Breast epithelium (tissue), 4 donors: ENCODE data around the gene DCDC2B. TPM values are rescaled to one million over a fixed set of nuclear protein-coding genes. Genes with fewer than 3 reads are reported as not detected.
A peak's percentile ranks its signal among the peaks of the same experiment; 100 is the strongest.

Source experiments
- DNase-seq, 2 donors: peaks; one replicate each; pipeline ENCODE4 v3.0.0-alpha.2; 2019; ENCODE audit warnings: low spot score in 2 of 2
- H3K27ac ChIP-seq, 2 donors: fragments of 200-600 bp; sonication (generic) in 1 of 2; one replicate each; pipeline ENCODE4 v1.5.1; 2016 to 2019; ENCODE audit warnings: mild to moderate bottlenecking in 1 of 2
- H3K27me3 ChIP-seq, 2 donors: fragments of 200-600 bp; sonication (generic) in 1 of 2; one replicate each; pipeline versions ENCODE4 v1.5.1 to v1.6.0; 2017 to 2019; ENCODE audit warnings: control low read depth in 1 of 2, mild to moderate bottlenecking in 1 of 2
- H3K36me3 ChIP-seq: fragments of 200-600 bp; one replicate; pipeline ENCODE4 v1.5.1; 2019
- H3K4me1 ChIP-seq, 2 donors: fragments of 200-600 bp; sonication (generic); one replicate each; pipeline ENCODE4 v1.5.1; 2016 to 2019; ENCODE audit warnings: control low read depth in 1 of 2
- H3K4me3 ChIP-seq, 3 donors: fragments of 200-600 bp; sonication (generic); 1 replicate in 2 of 3; 2 replicates in 1 of 3; pipeline ENCODE4 v1.5.1; 2016 to 2019; ENCODE audit warnings: mild to moderate bottlenecking in 3 of 3, moderate library complexity in 2 of 3
- H3K9me3 ChIP-seq, 2 donors: fragments of 200-600 bp; sonication (generic) in 1 of 2; one replicate each; pipeline ENCODE4 v1.5.1; 2016 to 2019; ENCODE audit warnings: control low read depth in 1 of 2
- POLR2A ChIP-seq: fragments of 450-650 bp; IDR thresholded peaks from one replicate; pipeline ENCODE4 v1.6.1; 2016; ENCODE audit warnings: antibody characterized with exemption, mild to moderate bottlenecking, moderate library complexity
- POLR2AphosphoS5 ChIP-seq, 3 donors: sonication (generic); formaldehyde crosslinking; IDR thresholded peaks; one replicate each; pipeline ENCODE4 v1.6.1; 2017; ENCODE audit warnings: antibody characterized with exemption in 3 of 3
- intact Hi-C: fragments of 100-400 bp; cut with DNase I; formaldehyde crosslinking; loops from one replicate; pipeline ENCODE4 v1.15.1; 2023; ENCODE audit warnings: low total_unique reads
- total RNA-seq, 3 donors: library from RNA; depleted of rRNA; stranded (reverse); fragments of >200 nt; gene quantifications; one replicate each; pipeline ENCODE4 v1.1.0, GENCODE V29; 2016
- TF ChIP-seq, protein P1 (sequence below), 3 donors: fragments of 450-650 bp; IDR thresholded peaks; one replicate each; pipeline ENCODE4 v1.5.1; 2016 to 2017; ENCODE audit warnings: antibody characterized with exemption in 3 of 3, mild to moderate bottlenecking in 3 of 3, moderate library complexity in 3 of 3

The DCDC2B gene
- total RNA-seq, 3 donors from 2014 or later, result 0.33 TPM; not detected in 2

DNA sequence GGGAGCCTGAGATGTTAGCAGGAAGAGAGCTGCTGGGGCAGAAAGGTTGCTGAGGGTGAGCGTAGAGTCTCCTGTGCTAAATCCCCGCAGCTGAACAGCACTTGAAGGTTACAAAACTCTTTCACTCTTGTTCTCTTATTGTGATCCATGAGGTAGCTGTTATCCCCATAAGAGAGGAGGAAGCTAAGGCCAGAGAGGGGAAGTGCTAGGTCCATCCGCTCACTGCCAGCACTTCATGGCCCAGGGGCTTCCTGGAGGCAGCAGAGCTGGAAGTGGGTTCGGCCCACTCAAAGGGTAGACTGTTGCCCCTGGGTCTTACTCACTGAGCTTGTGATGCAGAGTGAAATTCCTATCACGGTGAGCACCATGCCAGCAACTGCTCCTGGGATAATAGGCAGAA lies 7.7 kb downstream of the DCDC2B start:
- Histone ChIP-seq H3K27me3 (no peaks in the 10 kb centered on the region), H3K4me1 (no peaks in the 10 kb centered on the region), H3K27ac (no peak overlapping the region), H3K9me3 (no peaks in the 10 kb centered on the region), H3K4me3 (no peak overlapping the region), H3K36me3 (no peaks in the 10 kb centered on the region)
- TF ChIP-seq POLR2A (no peak), POLR2AphosphoS5 (IDR thresholded peaks at IDR 0.05) (no peak)
- DNase-seq, result no peak
- intact Hi-C loops, result no loop called here

DNA sequence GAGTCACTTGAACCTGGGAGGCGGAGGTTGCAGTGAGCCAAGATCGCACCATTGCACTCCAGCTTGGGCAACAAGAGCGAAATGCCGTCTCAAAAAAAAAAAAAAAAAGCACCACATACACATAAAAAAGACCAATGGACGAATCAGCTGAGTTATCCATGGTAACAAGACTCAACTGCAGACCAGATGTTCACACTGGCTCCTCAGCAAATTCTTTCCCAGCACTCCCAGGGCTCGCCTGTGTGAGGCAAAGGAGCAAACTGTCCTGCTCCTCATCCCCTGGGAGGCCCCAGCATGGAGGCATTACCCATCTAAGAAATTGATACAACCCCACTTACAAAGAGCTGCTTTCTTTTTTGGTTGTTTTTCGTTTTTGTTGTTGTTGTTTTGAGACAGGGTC lies 10.1 kb downstream of the DCDC2B start:
- Histone ChIP-seq H3K36me3 (no peaks in the 10 kb centered on the region), H3K4me1 (peaks cover 10% of the 10 kb centered on the region in 2 donors), H3K27ac (no peak overlapping the region), H3K9me3 (no peaks in the 10 kb centered on the region), H3K4me3 (no peak overlapping the region), H3K27me3 (no peaks in the 10 kb centered on the region)
- intact Hi-C loops, result no loop called here
- TF ChIP-seq, protein P1, sequence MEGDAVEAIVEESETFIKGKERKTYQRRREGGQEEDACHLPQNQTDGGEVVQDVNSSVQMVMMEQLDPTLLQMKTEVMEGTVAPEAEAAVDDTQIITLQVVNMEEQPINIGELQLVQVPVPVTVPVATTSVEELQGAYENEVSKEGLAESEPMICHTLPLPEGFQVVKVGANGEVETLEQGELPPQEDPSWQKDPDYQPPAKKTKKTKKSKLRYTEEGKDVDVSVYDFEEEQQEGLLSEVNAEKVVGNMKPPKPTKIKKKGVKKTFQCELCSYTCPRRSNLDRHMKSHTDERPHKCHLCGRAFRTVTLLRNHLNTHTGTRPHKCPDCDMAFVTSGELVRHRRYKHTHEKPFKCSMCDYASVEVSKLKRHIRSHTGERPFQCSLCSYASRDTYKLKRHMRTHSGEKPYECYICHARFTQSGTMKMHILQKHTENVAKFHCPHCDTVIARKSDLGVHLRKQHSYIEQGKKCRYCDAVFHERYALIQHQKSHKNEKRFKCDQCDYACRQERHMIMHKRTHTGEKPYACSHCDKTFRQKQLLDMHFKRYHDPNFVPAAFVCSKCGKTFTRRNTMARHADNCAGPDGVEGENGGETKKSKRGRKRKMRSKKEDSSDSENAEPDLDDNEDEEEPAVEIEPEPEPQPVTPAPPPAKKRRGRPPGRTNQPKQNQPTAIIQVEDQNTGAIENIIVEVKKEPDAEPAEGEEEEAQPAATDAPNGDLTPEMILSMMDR (IDR thresholded peaks at IDR 0.05), result no peak
- DNase-seq, result no peak

DNA sequence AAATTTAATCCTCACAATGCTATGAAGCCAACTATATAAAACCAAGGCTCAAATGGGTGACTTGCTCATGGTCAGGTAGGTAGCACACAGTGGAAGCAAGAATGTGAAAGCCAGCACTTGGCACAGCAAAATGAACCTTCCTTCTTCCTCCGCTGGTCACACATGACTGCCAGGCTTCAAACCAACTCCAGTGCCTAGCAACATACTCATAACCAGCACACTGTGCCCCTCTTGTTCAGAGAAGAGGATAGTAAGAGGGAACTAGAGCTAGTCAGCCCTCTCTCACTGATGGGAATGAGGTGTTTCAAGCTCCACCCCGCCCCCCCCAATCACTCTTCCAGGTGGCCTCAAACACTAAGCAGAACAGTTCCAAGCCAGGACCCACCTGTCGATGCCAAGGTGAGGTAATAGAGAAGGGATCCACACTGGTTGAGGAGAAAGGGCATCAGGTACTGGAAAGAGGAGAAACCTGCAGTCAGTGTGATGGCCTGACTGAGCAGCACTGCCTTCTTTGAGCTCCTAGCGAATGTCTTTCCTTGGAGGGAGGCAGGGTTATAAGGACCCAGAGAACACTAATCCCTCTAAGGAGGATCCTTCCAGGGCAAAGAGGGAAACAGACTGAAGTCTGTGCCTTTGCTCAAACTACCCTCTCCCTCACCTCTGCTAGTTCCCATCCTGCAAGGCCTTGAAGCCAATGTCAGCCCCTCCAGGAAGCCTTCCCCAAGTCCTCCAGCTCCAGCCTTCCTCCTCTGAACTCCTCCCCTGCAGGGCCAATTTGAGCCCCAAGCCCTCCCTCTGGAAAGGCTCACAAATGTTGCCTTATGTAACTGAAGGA lies 12.1 kb downstream of the DCDC2B start:
- Histone ChIP-seq H3K27me3 (no peaks in the 10 kb centered on the region), H3K9me3 (no peaks in the 10 kb centered on the region), H3K4me1 (peaks cover 10% of the 10 kb centered on the region in 2 donors), H3K4me3 (peak overlapping the region; percentile 66 to 92 (median 85)), H3K36me3 (no peaks in the 10 kb centered on the region), H3K27ac (peak overlapping the region in 1 of 2 donors; percentile 97)
- TF ChIP-seq POLR2A, result no peak
- no peak for DNase-seq
- intact Hi-C loops, result no loop called here

DNA sequence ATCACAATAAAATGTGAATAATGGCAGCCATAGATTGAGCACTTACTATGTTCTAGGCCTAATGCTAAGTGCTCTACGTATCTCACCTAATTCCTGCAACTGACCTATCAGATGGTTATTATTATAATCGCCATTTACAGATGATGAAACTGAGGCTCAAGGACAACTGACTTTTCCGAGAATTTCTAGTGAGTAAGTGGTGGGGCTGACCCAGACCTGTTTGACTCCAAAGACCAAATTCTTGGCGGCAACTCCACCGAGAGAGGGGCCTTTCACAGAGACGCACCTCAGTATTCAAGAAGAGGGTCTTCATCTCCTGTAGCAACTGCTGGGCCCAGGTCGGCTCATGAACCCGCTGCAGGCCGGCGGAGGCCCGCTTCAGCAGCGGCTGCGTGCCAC lies 12.7 kb downstream of the DCDC2B start:
- Histone ChIP-seq H3K27ac (peak overlapping the region; percentile 97), H3K4me3 (peak overlapping the region; percentile 66 to 92 (median 85)), H3K27me3 (no peaks in the 10 kb centered on the region), H3K9me3 (no peaks in the 10 kb centered on the region), H3K4me1 (peaks cover 10% of the 10 kb centered on the region in 2 donors), H3K36me3 (no peaks in the 10 kb centered on the region)
- no peak for TF ChIP-seq POLR2A
- no peak for TF ChIP-seq POLR2AphosphoS5 (IDR thresholded peaks at IDR 0.05)
- TF ChIP-seq, protein P1 (IDR thresholded peaks at IDR 0.05), result no peak
- intact Hi-C loops, result no loop called here
- DNase-seq, result no peak

DNA sequence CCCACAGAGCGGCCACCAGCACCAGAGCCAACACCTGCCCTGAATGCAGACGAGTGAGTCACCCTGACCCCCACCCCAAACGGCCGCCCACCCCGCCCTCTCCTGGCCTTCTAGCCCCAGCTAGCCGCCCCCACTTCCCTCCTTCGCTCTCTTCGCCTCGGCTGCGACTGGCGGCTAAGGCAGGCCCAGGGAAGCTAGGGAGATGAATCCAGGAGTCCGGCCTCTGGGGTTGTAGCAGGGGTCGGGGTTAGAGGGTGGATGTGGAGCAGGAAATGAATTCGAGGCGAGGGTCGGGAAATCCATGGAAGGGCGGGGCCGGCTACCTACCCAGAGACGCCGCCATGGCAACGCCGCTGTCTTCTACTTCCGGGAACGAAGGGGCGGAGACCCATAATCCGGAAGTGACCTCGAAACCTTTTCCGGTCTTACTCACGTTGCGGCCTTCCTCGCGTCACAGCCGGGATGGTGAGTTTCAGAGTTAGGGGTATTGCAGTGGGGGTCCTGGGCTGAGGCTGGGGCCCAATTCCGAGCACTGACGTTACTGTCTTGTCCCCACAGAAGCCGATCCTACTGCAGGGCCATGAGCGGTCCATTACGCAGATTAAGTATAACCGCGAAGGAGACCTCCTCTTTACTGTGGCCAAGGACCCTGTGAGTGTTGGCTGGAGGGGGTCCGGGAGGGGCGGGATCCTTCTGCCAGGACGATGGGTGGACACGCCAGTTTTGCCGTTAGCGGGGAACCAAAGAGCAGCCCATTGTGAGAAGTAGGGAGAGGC lies 13.3 kb downstream of the DCDC2B start, which contains the start of the genes EIF3I and TMEM234:
TSS of gene EIF3I (plus strand) at position 428 of the 776 bp plus-strand sequence. CDS start at position 463, 35 bp downstream.
TSS of gene TMEM234 (minus strand) at position 374 of the 776 bp plus-strand sequence. CDS start at position 343, 31 bp downstream.
- H3K36me3 ChIP-seq, result no peaks in the 10 kb centered on the region
- peaks cover 10% of the 10 kb centered on the region in 2 donors for H3K4me1 ChIP-seq
- no peaks in the 10 kb centered on the region for H3K27me3 ChIP-seq
- TF ChIP-seq POLR2AphosphoS5 (IDR thresholded peaks at IDR 0.05) (peak; percentile 94 to 99 (median 97)), POLR2A (peak; percentile 79)
- TF ChIP-seq, protein P1 (IDR thresholded peaks at IDR 0.05), result no peak
- DNase-seq, result peak; percentile 92 to 93
- intact Hi-C loops, result no loop called here
- H3K27ac ChIP-seq, result peak within 1 kb of the TSS; percentile 97
- H3K9me3 ChIP-seq, result no peaks in the 10 kb centered on the region
- peak within 1 kb of the TSS; percentile 66 to 92 (median 85) for H3K4me3 ChIP-seq
